H9 (cell line): ENCODE data around the gene TSPAN2. TPM values are rescaled to one million over a fixed set of nuclear protein-coding genes. Genes with fewer than 3 reads are reported as not detected.

Source experiments
- DNase-seq: peaks from one replicate; pipeline ENCODE4 v3.0.0-alpha.2; 2017
- H2AFZ ChIP-seq: one replicate; pipeline ENCODE4 v1.6.1; 2013; ENCODE audit warnings: mild to moderate bottlenecking, low read length, control low read depth, moderate library complexity
- H2AK5ac ChIP-seq: 2 replicates; pipeline ENCODE4 v1.6.1; 2013; ENCODE audit warnings: low read length, control low read depth, mixed read lengths; ENCODE audit not compliant: insufficient read length
- H2BK120ac ChIP-seq: one replicate; pipeline ENCODE4 v1.6.1; 2013; ENCODE audit warnings: low read depth, mild to moderate bottlenecking, low read length, control low read depth, inconsistent platforms; ENCODE audit not compliant: poor library complexity, severe bottlenecking
- H2BK12ac ChIP-seq: 2 replicates; pipeline ENCODE4 v1.6.1; 2013; ENCODE audit warnings: low read length, control low read depth, mixed read lengths, low read depth; ENCODE audit not compliant: insufficient read length
- H2BK15ac ChIP-seq: 2 replicates; pipeline ENCODE4 v1.6.1; 2013; ENCODE audit warnings: low read depth, low read length, control low read depth
- H2BK20ac ChIP-seq: one replicate; pipeline ENCODE4 v1.6.1; 2013; ENCODE audit warnings: low read depth, mild to moderate bottlenecking, low read length, control low read depth, inconsistent platforms; ENCODE audit not compliant: poor library complexity, severe bottlenecking
- H2BK5ac ChIP-seq: 2 replicates; pipeline ENCODE4 v1.6.1; 2013; ENCODE audit warnings: low read length, control low read depth, mixed read lengths; ENCODE audit not compliant: insufficient read length
- H3K14ac ChIP-seq: 2 replicates; pipeline ENCODE4 v1.6.1; 2013; ENCODE audit warnings: low read length, control low read depth; ENCODE audit not compliant: insufficient read depth
- H3K18ac ChIP-seq: 2 replicates; pipeline ENCODE4 v1.6.1; 2013; ENCODE audit warnings: low read depth, mild to moderate bottlenecking, mixed read lengths, low read length, control low read depth; ENCODE audit not compliant: insufficient read length
- H3K23ac ChIP-seq: 2 replicates; pipeline ENCODE4 v1.6.1; 2013; ENCODE audit warnings: low read length, control low read depth, mixed read lengths, low read depth; ENCODE audit not compliant: insufficient read length
- H3K23me2 ChIP-seq: 2 replicates; pipeline ENCODE4 v1.6.1; 2013; ENCODE audit warnings: low read depth, mild to moderate bottlenecking, mixed read lengths, low read length, control low read depth; ENCODE audit not compliant: insufficient read length, poor library complexity, severe bottlenecking
- H3K27ac ChIP-seq: 2 replicates; pipeline ENCODE4 v1.5.1; 2013; ENCODE audit warnings: low read length, control low read depth, mixed read lengths, low read depth; ENCODE audit not compliant: insufficient read length
- H3K27me3 ChIP-seq: 2 replicates; pipeline ENCODE4 v1.6.1; 2013; ENCODE audit warnings: low read length, control low read depth, inconsistent platforms; ENCODE audit not compliant: insufficient read depth
- H3K4ac ChIP-seq: 2 replicates; pipeline ENCODE4 v1.6.1; 2013; ENCODE audit warnings: low read depth, mild to moderate bottlenecking, control low read depth, inconsistent platforms, low read length, moderate library complexity
- H3K4me1 ChIP-seq: 2 replicates; pipeline ENCODE4 v1.6.1; 2013; ENCODE audit warnings: low read length, control low read depth, inconsistent platforms; ENCODE audit not compliant: insufficient read depth
- H3K4me2 ChIP-seq: 2 replicates; pipeline ENCODE4 v1.6.1; 2013; ENCODE audit warnings: low read length, control low read depth, mixed read lengths; ENCODE audit not compliant: insufficient read length, insufficient read depth
- H3K56ac ChIP-seq: 2 replicates; pipeline ENCODE4 v1.6.1; 2013; ENCODE audit warnings: low read depth, mild to moderate bottlenecking, mixed read lengths, low read length, control low read depth; ENCODE audit not compliant: insufficient read length
- H3K79me1 ChIP-seq: 2 replicates; pipeline ENCODE4 v1.6.1; 2013; ENCODE audit warnings: low read depth, mild to moderate bottlenecking, moderate library complexity, low read length, control low read depth, inconsistent platforms; ENCODE audit not compliant: insufficient read depth, poor library complexity, severe bottlenecking
- H3K79me2 ChIP-seq: 2 replicates; pipeline ENCODE4 v1.6.1; 2013; ENCODE audit warnings: low read length, control low read depth, inconsistent platforms; ENCODE audit not compliant: insufficient read depth
- H3K9ac ChIP-seq: 2 replicates; pipeline ENCODE4 v1.6.1; 2013; ENCODE audit warnings: low read length, control low read depth, mixed read lengths; ENCODE audit not compliant: insufficient read length; ENCODE audit errors: extremely low read depth
- H3K9me3 ChIP-seq: one replicate; pipeline ENCODE4 v1.6.1; 2013; ENCODE audit warnings: low read depth, low read length, inconsistent platforms; ENCODE audit not compliant: control insufficient read depth
- H3T11ph ChIP-seq: one replicate; pipeline ENCODE4 v1.6.1; 2013; ENCODE audit warnings: mild to moderate bottlenecking, low read length, control low read depth, inconsistent platforms
- H4K20me1 ChIP-seq: one replicate; pipeline ENCODE4 v1.6.1; 2013; ENCODE audit not compliant: control insufficient read depth, insufficient read length, insufficient read depth
- H4K5ac ChIP-seq: 2 replicates; pipeline ENCODE4 v1.6.1; 2013; ENCODE audit warnings: low read depth, mild to moderate bottlenecking, mixed read lengths, low read length, control low read depth; ENCODE audit not compliant: insufficient read length
- H4K8ac ChIP-seq: replicated peaks from 2 replicates; pipeline ENCODE4 v1.6.1; 2013; ENCODE audit warnings: low read length, control low read depth, mixed read lengths, low read depth; ENCODE audit not compliant: insufficient read length
- H4K91ac ChIP-seq: 2 replicates; pipeline ENCODE4 v1.6.1; 2013; ENCODE audit warnings: low read depth, mild to moderate bottlenecking, moderate library complexity, mixed read lengths, low read length, control low read depth; ENCODE audit not compliant: insufficient read length
- H3K27ac Mint-ChIP-seq, 3 experiments: 2 replicates in 2 of 3; 3 replicates in 1 of 3; pipeline ENCODE4 v1.8.0; 2020 to 2021; ENCODE audit warnings: mixed read lengths in 3 of 3, mild to moderate bottlenecking in 1 of 3, moderate library complexity in 1 of 3
- H3K27me3 Mint-ChIP-seq: 2 replicates; pipeline ENCODE4 v1.8.0; 2021; ENCODE audit warnings: low read depth, mild to moderate bottlenecking, moderate library complexity, mixed read lengths
- H3K36me3 Mint-ChIP-seq, 3 experiments: 2 replicates in 2 of 3; 3 replicates in 1 of 3; pipeline ENCODE4 v1.8.0; 2020 to 2021; ENCODE audit warnings: low read depth in 3 of 3, mixed read lengths in 3 of 3; ENCODE audit not compliant: insufficient read depth in 1 of 3
- H3K4me1 Mint-ChIP-seq, 2 experiments: 2 replicates each; pipeline ENCODE4 v1.8.0; 2020; ENCODE audit warnings: mixed read lengths in 2 of 2
- H3K4me3 Mint-ChIP-seq, 2 experiments: 2 replicates in 1 of 2; 3 replicates in 1 of 2; pipeline ENCODE4 v1.8.0; 2020 to 2021; ENCODE audit warnings: mild to moderate bottlenecking in 2 of 2, mixed read lengths in 2 of 2, moderate library complexity in 1 of 2
- H3K9me3 Mint-ChIP-seq, 2 experiments: 2 replicates in 1 of 2; 3 replicates in 1 of 2; pipeline ENCODE4 v1.8.0; 2020; ENCODE audit warnings: mild to moderate bottlenecking in 2 of 2, mixed read lengths in 2 of 2, moderate library complexity in 1 of 2
- WGBS: extraction: QIAGEN DNeasy Blood & Tissue Kit; methylation state at CpG from one replicate; pipeline ENCODE4 v1.1.7; 2013; ENCODE audit warnings: missing lambda C conversion rate, low lambda C conversion rate, mixed read lengths; ENCODE audit not compliant: insufficient read length; ENCODE audit errors: extremely low coverage; 5-methylcytosine and 5-hydroxymethylcytosine counted together
- total RNA-seq: library from RNA; stranded (reverse); gene quantifications from 2 replicates; pipeline ENCODE4 v1.2.1, GENCODE V29; 2021
- TF ChIP-seq, protein P1 (sequence below): fragments of 200-600 bp; sonication (generic); conservative IDR thresholded peaks from 3 replicates; pipeline ENCODE4 v1.8.0; 2021; ENCODE audit warnings: antibody characterized with exemption, mild to moderate bottlenecking

The TSPAN2 gene
- total RNA-seq, 1 experiment from 2014 or later: 10.8 TPM

DNA sequence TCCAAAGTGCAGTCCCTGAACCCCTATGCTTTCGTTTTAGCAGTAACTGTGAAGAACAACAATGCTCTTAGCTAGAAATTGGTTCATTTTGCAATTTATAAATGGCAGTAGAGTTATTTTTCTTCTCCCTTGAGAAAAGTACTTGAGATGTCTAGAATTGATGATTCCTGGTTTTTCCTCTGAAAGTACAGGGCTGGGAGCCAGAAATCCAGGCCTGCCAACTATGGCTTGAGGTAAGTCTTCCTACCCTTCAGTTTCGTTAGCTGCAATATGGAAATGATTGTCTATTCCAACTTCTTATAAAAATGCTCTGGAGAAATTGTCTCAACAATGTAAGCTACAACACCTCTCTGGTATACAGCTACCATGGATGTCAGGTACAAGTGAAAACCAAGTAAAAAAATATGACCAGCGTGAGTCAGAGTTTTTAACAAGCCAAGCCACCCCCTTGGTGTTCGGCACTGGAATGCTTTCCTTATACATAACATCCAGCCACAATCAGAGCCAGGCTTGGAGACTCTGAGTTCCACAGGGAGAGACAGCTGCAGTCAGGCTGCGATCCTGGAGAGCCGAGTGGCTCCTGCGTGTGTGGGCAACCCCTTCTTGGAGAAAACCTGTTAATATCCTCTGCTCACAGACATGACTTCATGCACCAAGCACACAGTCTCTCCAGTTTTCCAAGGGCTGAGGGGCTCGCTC is 22.0 kb downstream of the TSPAN2 start:
- no peak overlapping the region for H3K23ac ChIP-seq
- H2AFZ ChIP-seq: no peak overlapping the region
- no peak overlapping the region for H2BK5ac ChIP-seq
- H3K79me1 ChIP-seq: no peaks in the 10 kb centered on the region
- no peak overlapping the region for H3K4ac ChIP-seq
- H3K27ac Mint-ChIP-seq: no peak overlapping the region; a peak in 1 of 7 replicates
- no peaks in the 10 kb centered on the region; a peak in 1 of 7 replicates for H3K36me3 Mint-ChIP-seq
- no peak overlapping the region for H3K56ac ChIP-seq
- H3K27ac ChIP-seq: no peak overlapping the region
- no peak overlapping the region for H3K18ac ChIP-seq
- H3K4me3 Mint-ChIP-seq: no peak overlapping the region
- 0 out of 2 replicates have a peak overlapping the region, but pooled peaks have one; percentile 49 for H3K14ac ChIP-seq
- no peaks in the 10 kb centered on the region for H3K27me3 ChIP-seq
- H3K9me3 Mint-ChIP-seq: no peaks in the 10 kb centered on the region
- no peak overlapping the region for H3K4me2 ChIP-seq
- no peak overlapping the region for H4K5ac ChIP-seq
- no peak overlapping the region for H2BK120ac ChIP-seq
- no peak overlapping the region for H4K91ac ChIP-seq
- no peak overlapping the region for H3K9ac ChIP-seq
- TF ChIP-seq, protein P1, sequence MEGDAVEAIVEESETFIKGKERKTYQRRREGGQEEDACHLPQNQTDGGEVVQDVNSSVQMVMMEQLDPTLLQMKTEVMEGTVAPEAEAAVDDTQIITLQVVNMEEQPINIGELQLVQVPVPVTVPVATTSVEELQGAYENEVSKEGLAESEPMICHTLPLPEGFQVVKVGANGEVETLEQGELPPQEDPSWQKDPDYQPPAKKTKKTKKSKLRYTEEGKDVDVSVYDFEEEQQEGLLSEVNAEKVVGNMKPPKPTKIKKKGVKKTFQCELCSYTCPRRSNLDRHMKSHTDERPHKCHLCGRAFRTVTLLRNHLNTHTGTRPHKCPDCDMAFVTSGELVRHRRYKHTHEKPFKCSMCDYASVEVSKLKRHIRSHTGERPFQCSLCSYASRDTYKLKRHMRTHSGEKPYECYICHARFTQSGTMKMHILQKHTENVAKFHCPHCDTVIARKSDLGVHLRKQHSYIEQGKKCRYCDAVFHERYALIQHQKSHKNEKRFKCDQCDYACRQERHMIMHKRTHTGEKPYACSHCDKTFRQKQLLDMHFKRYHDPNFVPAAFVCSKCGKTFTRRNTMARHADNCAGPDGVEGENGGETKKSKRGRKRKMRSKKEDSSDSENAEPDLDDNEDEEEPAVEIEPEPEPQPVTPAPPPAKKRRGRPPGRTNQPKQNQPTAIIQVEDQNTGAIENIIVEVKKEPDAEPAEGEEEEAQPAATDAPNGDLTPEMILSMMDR: no peak
- no peak for DNase-seq
- peaks cover 12 to 14% of the 10 kb centered on the region in 2 experiments for H3K4me1 Mint-ChIP-seq
- H2AK5ac ChIP-seq: no peak overlapping the region
- no peak overlapping the region for H2BK15ac ChIP-seq
- H3K4me1 ChIP-seq: no peaks in the 10 kb centered on the region
- H3T11ph ChIP-seq: no peak overlapping the region
- no peaks in the 10 kb centered on the region for H3K79me2 ChIP-seq
- H3K27me3 Mint-ChIP-seq: no peaks in the 10 kb centered on the region
- H2BK20ac ChIP-seq: no peak overlapping the region
- no peaks in the 10 kb centered on the region for H3K9me3 ChIP-seq
- H4K8ac ChIP-seq: no peak overlapping the region
- no peak overlapping the region for H2BK12ac ChIP-seq
- H4K20me1 ChIP-seq: no peaks in the 10 kb centered on the region
- no CpG with 5 or more reads among the region's 8 CpGs for WGBS
- no peaks in the 10 kb centered on the region for H3K23me2 ChIP-seq
